HUES64 (cell line): ENCODE measurements around the gene ABHD2.

Experiments
- H3K27ac ChIP-seq: 2 replicates; pipeline ENCODE4 v1.7.0; 2013; ENCODE audit warnings: low read depth, low read length, inconsistent platforms
- H3K27me3 ChIP-seq: 2 replicates; pipeline ENCODE4 v1.6.1; 2013; ENCODE audit warnings: mild to moderate bottlenecking, low read length; ENCODE audit not compliant: insufficient read depth
- H3K36me3 ChIP-seq: 2 replicates; pipeline ENCODE4 v1.6.1; 2013; ENCODE audit warnings: mild to moderate bottlenecking, low read length; ENCODE audit not compliant: insufficient read depth
- H3K4me1 ChIP-seq: 2 replicates; pipeline ENCODE4 v1.6.1; 2013; ENCODE audit warnings: mild to moderate bottlenecking, low read length, moderate library complexity; ENCODE audit not compliant: insufficient read depth
- H3K4me3 ChIP-seq: 2 replicates; pipeline ENCODE4 v1.5.1; 2013; ENCODE audit warnings: mild to moderate bottlenecking, low read length, moderate library complexity
- H3K9ac ChIP-seq: 2 replicates; pipeline ENCODE4 v1.6.1; 2013; ENCODE audit warnings: mild to moderate bottlenecking, low read depth, low read length
- H3K9me3 ChIP-seq: 2 replicates; pipeline ENCODE4 v1.6.1; 2013; ENCODE audit warnings: low read depth, low read length; ENCODE audit not compliant: insufficient read depth
- WGBS: fragments of 150-250, 120-280 bp; methylation state at CpG from one replicate; pipeline ENCODE4 v1.1.7; 2013; ENCODE audit warnings: missing lambda C conversion rate; 5-methylcytosine and 5-hydroxymethylcytosine counted together

The ABHD2 gene

DNA sequence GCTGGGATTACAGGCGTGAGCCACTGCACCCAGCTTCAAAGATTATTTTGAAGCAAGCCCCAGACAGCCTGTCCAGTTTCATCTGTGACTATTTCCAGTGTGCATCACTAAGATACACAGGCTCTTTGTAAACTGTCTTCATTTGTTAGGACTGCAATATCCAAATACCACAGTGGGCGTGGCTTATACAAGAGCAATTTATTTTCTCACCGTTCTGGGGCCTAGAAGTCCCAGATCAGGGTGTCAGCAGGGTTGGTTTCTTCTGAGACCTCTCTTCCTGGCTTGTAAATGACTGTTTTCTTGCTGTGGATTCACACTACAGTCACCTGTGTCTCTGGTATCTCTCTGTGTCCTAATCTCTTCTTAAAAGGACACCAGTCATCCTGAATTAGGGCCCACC, 73.4 kb downstream of the ABHD2 start:
- Histone ChIP-seq H3K9me3 (no peaks in the 10 kb centered on the region), H3K9ac (no peak overlapping the region), H3K36me3 (no peaks in the 10 kb centered on the region), H3K4me3 (no peak overlapping the region), H3K27me3 (no peaks in the 10 kb centered on the region), H3K4me1 (peaks cover 13% of the 10 kb centered on the region), H3K27ac (no peak overlapping the region)
- WGBS: 94% methylated on average over 3 of the region's 3 CpGs

DNA sequence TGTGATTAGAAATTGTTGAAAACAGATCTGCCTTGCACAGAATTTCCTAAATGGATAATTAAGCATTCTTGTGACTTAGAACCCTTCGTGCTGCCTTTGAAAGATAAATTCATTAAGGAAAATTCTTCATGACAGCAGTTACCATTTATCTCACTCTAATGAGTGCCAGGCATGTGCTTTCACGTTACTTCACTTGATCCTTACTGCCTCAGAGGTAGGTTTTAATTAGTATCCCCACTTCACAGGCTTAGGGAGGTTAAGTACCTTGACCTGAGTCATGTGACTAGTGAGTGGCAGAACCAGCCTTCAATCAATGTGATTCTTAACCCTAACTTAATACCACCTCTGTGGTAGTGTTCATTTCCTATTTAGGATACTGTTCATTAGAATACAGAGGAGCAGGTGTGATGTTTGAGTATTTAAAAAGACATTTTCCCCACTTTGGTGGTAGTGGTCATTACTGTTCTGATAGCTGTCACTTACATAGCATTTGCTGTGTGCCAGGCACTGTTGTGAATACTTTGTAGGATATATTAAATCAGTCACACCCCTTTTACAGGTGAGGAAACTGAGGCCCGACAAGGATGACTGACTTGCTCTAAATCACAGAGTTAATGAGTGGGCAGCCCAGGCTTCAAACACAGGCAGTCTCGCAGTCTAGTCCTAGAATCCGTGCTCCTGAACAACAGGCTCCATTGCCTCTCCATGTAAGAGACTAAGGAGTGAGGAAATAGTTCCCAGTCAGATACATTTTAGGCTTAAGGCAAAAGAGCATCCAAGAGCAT, 75.2 kb downstream of the ABHD2 start:
- Histone ChIP-seq H3K4me1 (peaks cover 27% of the 10 kb centered on the region), H3K36me3 (no peaks in the 10 kb centered on the region), H3K9me3 (no peaks in the 10 kb centered on the region), H3K27me3 (no peaks in the 10 kb centered on the region), H3K27ac (no peak overlapping the region), H3K4me3 (no peak overlapping the region), H3K9ac (no peak overlapping the region)
- WGBS: 91% methylated on average over 5 of the region's 5 CpGs

DNA sequence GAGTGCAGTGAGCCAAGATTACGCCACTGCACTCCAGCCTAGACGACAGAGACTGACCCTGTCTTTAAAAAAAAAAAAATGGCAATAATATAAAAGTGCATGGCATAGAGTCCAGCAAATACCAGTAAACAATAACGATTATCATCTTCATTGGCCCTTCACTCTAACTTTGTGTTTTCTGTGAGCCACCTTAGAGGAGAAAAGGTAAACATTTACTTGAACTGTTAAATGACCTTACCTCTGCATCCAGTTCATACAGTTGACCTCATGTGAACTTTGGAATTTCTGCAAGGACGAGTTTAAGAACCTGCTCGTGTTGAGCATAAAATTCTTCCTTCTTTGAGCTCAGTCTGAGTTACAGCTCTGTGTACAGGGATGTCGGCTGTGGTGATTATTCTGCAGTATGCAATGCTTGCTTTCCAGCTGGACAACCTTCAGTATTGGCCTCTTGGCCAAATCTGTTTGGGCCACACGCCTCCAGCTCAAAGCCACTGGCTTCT, 76.5 kb downstream of the ABHD2 start:
- Histone ChIP-seq H3K4me3 (no peak overlapping the region), H3K36me3 (no peaks in the 10 kb centered on the region), H3K27ac (no peak overlapping the region), H3K9me3 (no peaks in the 10 kb centered on the region), H3K4me1 (peaks cover 27% of the 10 kb centered on the region), H3K9ac (no peak overlapping the region), H3K27me3 (no peaks in the 10 kb centered on the region)
- WGBS: 98% methylated on average over 7 of the region's 7 CpGs

DNA sequence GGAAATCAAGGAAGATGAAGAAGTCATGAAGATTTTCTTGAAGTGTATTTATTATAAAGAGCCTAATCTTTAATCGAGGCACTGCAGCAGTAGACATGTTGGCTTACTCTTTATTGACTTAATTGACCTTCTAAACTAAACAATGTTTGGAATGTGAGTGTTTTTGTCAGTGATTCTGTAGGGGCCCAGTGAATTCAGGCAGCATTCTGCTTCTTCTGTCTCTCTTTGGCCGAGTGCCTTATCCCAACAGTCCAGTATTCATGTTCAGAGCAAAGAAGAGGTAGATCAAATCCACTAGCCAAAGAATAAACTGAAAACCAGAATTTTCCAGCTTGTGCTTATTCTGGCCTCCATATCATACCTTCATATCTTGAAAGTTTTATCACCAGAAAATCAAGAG, 77.4 kb downstream of the ABHD2 start:
- Histone ChIP-seq H3K27ac (no peak overlapping the region), H3K36me3 (no peaks in the 10 kb centered on the region), H3K27me3 (no peaks in the 10 kb centered on the region), H3K9me3 (no peaks in the 10 kb centered on the region), H3K4me3 (no peak overlapping the region), H3K9ac (no peak overlapping the region), H3K4me1 (peaks cover 27% of the 10 kb centered on the region)
- WGBS: 82% methylated on average over 2 of the region's 2 CpGs

DNA sequence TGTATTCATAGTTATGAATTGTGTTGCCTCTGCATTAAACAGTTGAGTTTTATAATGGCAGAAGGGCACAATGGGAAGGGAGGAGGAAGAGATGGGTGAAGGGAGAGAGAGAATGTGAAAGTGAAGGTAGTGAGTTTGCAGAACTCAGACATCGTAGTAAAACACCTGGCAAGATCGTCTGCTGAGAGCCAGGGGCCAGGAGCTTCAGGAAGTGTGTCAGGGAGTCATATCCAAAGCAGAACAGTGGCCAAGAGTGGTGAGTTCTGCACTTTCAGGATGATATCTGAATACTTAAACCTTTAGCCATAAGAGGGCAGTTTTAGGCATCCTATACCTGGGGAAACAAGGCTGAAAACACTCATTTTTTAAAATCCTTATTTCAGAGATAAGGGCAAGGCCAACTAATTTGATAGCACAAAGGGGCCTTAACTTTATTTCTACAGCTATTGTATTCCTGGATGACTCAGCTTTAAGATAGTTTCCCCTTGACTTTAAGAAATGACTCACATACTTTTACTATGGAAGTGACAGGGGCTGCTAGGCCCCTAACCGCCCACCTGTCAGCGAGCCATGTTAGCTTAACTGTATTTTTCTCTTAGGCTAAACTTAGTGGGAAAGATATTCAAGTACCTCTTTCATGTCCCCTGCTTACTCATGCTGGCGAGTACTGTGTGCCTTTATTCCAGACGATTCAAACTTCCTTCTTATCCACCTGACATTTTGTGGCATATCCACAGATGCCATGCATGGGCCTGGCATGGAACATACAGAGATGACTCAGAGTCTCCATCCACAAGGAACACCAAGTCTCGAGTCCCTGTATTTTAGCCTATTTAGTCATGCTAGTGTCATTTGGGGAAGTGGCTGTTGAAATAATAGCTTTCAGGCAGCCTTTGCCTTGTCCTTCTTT, 79.3 kb downstream of the ABHD2 start:
- Histone ChIP-seq H3K36me3 (no peaks in the 10 kb centered on the region), H3K27me3 (no peaks in the 10 kb centered on the region), H3K27ac (no peak overlapping the region), H3K4me3 (no peak overlapping the region), H3K4me1 (peaks cover 27% of the 10 kb centered on the region), H3K9ac (no peak overlapping the region), H3K9me3 (no peaks in the 10 kb centered on the region)
- WGBS: 70% methylated on average over 7 of the region's 7 CpGs

GRCh38 chr15:89168316-89168833, 80.1 kb downstream of the ABHD2 start:
- H3K27me3 ChIP-seq: no peaks in the 10 kb centered on the region
- no peak overlapping the region for H3K4me3 ChIP-seq
- H3K27ac ChIP-seq: no peak overlapping the region
- H3K4me1 ChIP-seq: peaks cover 27% of the 10 kb centered on the region
- no peaks in the 10 kb centered on the region for H3K36me3 ChIP-seq
- no peaks in the 10 kb centered on the region for H3K9me3 ChIP-seq
- no peak overlapping the region for H3K9ac ChIP-seq

GRCh38 chr15:89170364-89170763, 82.1 kb downstream of the ABHD2 start:
- no peak overlapping the region for H3K4me3 ChIP-seq
- no peak overlapping the region for H3K27ac ChIP-seq
- H3K9ac ChIP-seq: no peak overlapping the region
- no peaks in the 10 kb centered on the region for H3K27me3 ChIP-seq
- 98% methylated on average over 3 of the region's 3 CpGs for WGBS
- no peaks in the 10 kb centered on the region for H3K36me3 ChIP-seq
- peaks cover 27% of the 10 kb centered on the region for H3K4me1 ChIP-seq
- H3K9me3 ChIP-seq: no peaks in the 10 kb centered on the region

- H3K4me1 ChIP-seq: peaks cover 17% of the 10 kb centered on the region; the same call in 1 of the 2 replicates
- no peak overlapping the region for H3K4me3 ChIP-seq
- no peak overlapping the region for H3K27ac ChIP-seq
- H3K9me3 ChIP-seq: no peaks in the 10 kb centered on the region
- H3K9ac ChIP-seq: no peak overlapping the region
- H3K36me3 ChIP-seq: no peaks in the 10 kb centered on the region
- H3K27me3 ChIP-seq: no peaks in the 10 kb centered on the region
- WGBS: 57% methylated on average over 12 of the region's 12 CpGs
Measured at GRCh38 chr15:89171136-89172072, 83.1 kb downstream of the ABHD2 start.

DNA sequence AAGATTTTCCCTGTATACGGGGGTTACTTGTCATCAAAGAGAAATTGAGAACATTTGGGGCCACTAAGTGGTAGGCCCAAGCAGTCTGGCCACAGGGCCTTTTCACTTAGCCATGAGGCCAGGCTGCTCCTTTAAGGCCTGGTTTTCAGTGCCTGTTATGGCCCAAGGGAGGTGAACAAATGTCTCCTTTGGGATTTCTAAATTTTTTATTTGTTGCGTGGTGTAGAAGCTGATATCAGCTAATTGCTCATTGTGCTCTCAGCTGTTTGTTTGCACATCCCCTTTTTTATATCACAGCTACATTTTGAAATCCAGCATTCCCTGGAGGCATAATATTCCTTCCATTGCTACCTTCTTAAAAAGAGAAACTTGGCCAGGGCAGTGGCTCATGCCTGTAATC, 84.7 kb downstream of the ABHD2 start:
- H3K36me3 ChIP-seq: no peaks in the 10 kb centered on the region

GRCh38 chr15:89174476-89174875, 86.2 kb downstream of the ABHD2 start:
- Histone ChIP-seq H3K36me3 (no peaks in the 10 kb centered on the region), H3K9me3 (no peaks in the 10 kb centered on the region), H3K27ac (no peak overlapping the region), H3K4me3 (no peak overlapping the region), H3K4me1 (peaks cover 3% of the 10 kb centered on the region; the same call in 1 of the 2 replicates), H3K27me3 (no peaks in the 10 kb centered on the region), H3K9ac (no peak overlapping the region)
- WGBS: 90% methylated on average over 4 of the region's 5 CpGs

More for the DNA sequence above, 84.7 kb downstream of the ABHD2 start:
- no peaks in the 10 kb centered on the region for H3K9me3 ChIP-seq
- H3K4me1 ChIP-seq: peaks cover 5% of the 10 kb centered on the region; the same call in 1 of the 2 replicates
- no peaks in the 10 kb centered on the region for H3K27me3 ChIP-seq
- H3K9ac ChIP-seq: no peak overlapping the region
- 94% methylated on average over 2 of the region's 2 CpGs for WGBS
- no peak overlapping the region for H3K27ac ChIP-seq
- H3K4me3 ChIP-seq: no peak overlapping the region
